HG03064 (cell line): ENCODE measurements around the gene RPN2.

Experiments used
- ATAC-seq: cut with Tn5 transposase; IDR thresholded peaks from one replicate; pipeline ENCODE4 v1.9.1; 2021; ENCODE audit warnings: low read depth; ENCODE audit not compliant: unreplicated experiment

Gene RPN2

GRCh38 chr20:37261714-37262113, 82.6 kb downstream of the RPN2 start, which contains the start of gene GHRH:
Gene GHRH (minus strand): TSS chr20:37261814. CDS start chr20:37256889, 4,925 bp downstream.
- no peak for ATAC-seq

- ATAC-seq, result no peak
Observed at GRCh38 chr20:37262505-37262904, 83.4 kb downstream of the RPN2 start.

DNA sequence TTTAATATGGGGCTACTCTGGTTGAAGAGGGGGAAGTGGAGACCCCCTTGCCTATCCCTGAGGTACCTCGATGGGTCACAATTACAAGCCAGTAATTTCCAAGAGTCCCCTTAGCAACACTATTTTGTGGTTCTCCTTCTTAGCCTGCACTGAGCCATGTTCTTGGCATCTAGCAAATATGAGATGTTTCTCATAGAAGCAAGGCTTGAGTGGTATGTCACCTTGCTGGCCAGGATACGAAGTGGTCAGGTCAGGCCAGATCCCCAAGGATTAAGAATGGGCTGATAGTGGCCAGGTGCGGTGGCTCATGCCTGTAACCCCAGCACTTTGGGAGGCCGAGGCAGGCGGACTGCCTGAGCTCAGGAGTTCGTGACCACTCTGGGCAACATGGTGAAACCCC, 84.6 kb downstream of the RPN2 start:
- ATAC-seq, result no peak

- no peak for ATAC-seq
Observed at GRCh38 chr20:37265152-37265551, 86.0 kb downstream of the RPN2 start.

- no peak for ATAC-seq
Observed at GRCh38 chr20:37266940-37267666, 88.0 kb downstream of the RPN2 start.

GRCh38 chr20:37267667-37268313, 88.7 kb downstream of the RPN2 start:
- no peak for ATAC-seq

GRCh38 chr20:37270576-37271420, 91.7 kb downstream of the RPN2 start:
- no peak for ATAC-seq

DNA sequence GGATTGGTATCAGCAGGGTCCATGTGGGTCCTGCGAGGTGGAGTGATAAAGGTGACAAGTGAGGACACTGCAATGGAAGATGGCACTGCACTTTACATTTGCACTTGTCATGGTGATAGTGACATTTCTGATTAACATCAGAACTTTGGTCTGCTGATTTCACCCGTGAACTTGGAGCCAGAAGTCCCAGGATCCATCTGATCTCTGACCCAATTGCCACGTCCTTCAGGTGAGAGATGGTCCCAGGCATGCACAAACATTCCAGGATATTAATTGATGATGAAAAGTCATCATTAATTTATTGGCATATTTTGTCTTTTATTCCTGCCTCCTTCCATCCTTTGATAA, 92.3 kb downstream of the RPN2 start:
- ATAC-seq, result no peak

- ATAC-seq, result no peak
Observed at GRCh38 chr20:37273988-37274387, 94.9 kb downstream of the RPN2 start.

- no peak for ATAC-seq
Observed at GRCh38 chr20:37274851-37275524, 95.9 kb downstream of the RPN2 start.

DNA sequence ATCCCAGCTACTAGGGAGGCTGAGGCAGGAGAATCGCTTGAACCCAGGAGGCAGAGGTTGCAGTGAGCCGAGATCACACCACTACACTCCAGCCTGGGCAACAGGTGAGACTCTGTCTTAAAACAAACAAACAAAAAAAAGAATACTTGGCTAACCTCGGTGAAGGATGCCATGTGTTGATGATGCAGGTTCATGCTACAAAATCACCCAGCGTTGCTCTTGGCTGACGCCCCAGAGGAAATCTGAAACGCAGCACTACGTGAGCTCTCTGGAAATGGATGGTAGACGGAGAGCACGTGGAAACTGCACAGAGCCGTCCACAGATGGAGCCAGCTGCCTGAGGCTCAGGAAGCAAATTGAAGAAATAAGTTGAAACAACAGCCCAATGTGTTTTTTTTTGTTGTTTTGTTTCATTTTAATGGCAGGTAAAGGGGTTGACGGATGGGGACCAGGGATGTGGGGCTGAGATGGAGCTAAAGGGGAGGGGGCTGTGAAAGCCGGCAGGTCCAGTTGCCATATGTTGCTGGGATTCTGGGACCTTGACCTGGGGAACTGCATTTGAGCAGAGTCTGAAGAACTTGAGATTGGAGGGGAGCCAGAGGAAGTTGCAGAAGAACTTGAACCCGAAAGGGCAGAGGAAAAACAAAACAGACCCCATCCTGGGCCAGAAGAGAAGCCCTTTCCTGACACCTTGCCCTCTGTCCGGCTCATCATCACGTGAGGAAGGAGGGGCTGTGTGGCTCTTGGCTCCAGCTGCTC, 97.5 kb downstream of the RPN2 start:
- ATAC-seq, result no peak

DNA sequence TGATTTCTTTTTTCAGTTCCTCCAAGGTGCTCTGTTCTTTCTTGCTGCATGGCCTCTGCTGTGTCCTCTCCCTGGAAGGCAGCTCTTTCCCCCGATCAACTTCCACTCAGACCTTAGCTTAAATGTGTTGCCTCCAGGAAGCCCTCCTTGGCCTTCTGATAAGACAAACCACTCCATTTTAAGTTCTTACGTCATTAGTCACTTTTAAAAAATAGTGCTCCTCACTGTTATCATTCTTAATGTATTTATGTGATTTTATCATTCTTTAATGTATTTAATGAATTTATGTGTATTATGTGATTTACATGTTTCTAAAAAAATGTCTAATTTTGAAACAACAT, 98.1 kb downstream of the RPN2 start:
- no peak for ATAC-seq

DNA sequence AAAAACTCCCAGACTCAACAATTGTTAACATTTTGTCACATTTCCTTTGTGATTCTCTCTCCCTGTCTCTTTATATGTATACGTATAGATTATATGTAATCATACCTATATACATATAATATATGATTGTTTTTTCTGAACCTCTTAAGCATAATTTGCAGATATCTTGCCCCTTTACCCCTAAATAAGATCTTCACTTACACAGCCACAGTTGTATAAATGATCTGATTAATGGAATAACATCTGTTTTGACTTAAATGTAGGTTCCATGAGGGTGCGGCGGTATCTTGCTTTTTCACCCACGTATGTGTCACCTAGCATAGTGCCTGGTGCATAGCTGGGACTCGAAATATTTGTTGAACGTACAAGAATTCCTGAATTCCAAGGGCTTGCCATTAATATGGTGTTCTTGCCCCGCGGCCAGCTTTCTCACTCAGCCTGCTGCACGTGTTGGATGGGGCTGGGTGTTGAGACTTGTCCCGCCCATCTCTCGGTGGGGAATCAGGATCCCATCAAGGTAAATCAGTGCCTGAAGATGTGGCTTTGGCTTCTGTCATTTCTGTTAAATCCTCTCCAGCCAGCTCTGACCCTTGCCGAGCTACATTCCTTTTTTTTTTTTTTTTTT, 99.9 kb downstream of the RPN2 start:
- ATAC-seq, result no peak

GRCh38 chr20:37279820-37280219, 100.7 kb downstream of the RPN2 start:
- ATAC-seq, result no peak

- ATAC-seq, result no peak
Observed at GRCh38 chr20:37280403-37280802, 101.3 kb downstream of the RPN2 start.

DNA sequence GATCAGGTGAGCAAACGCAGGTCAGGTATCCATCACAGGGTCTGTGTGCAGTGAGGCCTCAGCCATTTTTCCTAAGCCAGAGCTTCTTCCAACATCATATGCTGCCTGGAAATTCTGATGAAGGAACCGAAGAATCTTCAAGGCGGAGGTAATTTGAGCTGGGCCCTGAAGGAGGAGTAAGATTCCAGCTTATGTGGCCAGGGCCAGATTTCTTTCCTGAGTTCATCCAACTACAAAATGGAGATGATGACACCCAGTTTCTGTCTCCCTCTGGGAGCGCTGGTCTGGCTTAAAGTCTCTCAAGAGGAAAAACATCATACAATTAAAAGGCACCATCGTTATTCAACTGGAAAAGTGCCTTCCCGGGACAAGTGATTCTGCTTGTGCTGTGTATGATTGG, 103.4 kb downstream of the RPN2 start:
- ATAC-seq, result no peak

DNA sequence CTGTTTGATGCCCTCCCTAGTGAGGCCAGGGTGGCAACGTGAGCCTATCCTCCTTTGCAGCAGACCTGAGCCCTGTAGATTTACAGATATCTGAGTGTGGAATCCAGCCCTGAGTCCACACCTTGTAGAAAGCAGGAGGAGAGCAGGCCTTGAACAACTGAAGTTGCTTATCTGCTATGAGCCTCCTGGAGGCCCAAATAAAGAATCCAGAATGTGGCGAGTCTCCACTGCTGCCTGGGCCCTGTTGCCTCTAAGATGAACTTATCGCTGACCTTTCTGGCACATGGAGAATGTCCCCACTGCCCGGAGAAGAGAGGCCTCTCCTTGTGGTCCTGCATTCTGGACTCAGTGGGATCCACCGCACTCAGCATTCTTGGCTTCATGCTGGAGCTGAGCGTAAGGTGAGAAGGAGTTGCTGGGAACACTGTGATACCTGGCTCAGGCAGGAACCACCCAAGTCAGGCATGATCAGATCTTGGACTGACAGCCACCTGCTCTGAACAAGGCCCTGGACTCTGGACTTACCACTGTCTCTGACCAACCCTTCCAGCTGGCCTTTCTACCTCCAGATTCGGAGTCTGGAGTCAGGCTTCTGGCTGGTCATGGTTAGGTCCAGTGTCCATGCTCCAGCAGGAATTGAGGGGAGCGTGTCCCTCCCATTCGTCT, 104.5 kb downstream of the RPN2 start:
- ATAC-seq, result no peak

DNA sequence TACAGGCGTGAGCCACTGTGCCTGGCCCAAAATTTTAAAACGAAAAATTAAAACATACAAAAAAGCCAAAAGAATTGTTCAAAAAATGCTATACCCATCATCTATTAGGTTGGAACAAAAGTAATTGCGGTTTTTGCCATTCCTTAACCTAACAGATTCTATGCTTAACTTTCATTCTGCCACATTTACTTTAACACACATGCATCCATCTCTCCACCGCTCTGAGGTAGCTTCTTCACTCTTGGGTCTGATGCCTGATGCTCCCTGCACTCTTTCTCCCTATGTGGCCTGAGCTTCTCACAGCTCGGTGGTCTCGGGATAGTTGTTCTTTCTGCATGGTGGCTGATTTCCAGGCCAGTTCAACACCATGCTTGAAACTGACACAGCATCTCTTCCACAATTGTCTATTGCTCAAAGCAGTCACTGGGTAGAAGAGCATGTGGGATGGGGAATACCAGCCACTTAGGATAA, 105.6 kb downstream of the RPN2 start:
- no peak for ATAC-seq

- no peak for ATAC-seq
Observed at GRCh38 chr20:37285664-37286374, 106.7 kb downstream of the RPN2 start.
